ENCODE results near the gene MAVS. TPM values are rescaled to one million over a fixed set of nuclear protein-coding genes. Genes with fewer than 3 reads are reported as not detected.

Gene MAVS
- total and polyA plus RNA-seq, 8 donors, result 9.5 to 25.1 (median 20.9) TPM

GRCh38 chr20:3910853-3911252 lies 64.2 kb downstream of the MAVS start:
- DNase-seq, result no peak
- no peak for ATAC-seq
- H3K4me3 ChIP-seq, result no peak overlapping the region
- no peaks in the 10 kb centered on the region for H3K9me3 ChIP-seq
- no peak for TF ChIP-seq CTCF (IDR thresholded peaks at IDR 0.05)
- 83 to 88% methylated on average over 2 of the region's 2 CpGs for WGBS, 2 donors
- intact Hi-C loops (cut with DNase I), result no loop called here
- no peak for FAIRE-seq
- no peaks in the 10 kb centered on the region for H3K4me1 ChIP-seq
- H3K27me3 ChIP-seq, result no peaks in the 10 kb centered on the region
- peaks cover 0 to 23% (median 0%) of the 10 kb centered on the region in 3 donors for H3K36me3 ChIP-seq
- H3K27ac ChIP-seq, result no peak overlapping the region

GRCh38 chr20:3911956-3912355 lies 65.3 kb downstream of the MAVS start:
- Histone ChIP-seq H3K9me3 (no peaks in the 10 kb centered on the region), H3K27ac (no peak overlapping the region), H3K4me1 (no peaks in the 10 kb centered on the region), H3K27me3 (no peaks in the 10 kb centered on the region), H3K4me3 (no peak overlapping the region), H3K36me3 (peaks cover 0 to 29% (median 0%) of the 10 kb centered on the region in 3 donors)
- 88 to 89% methylated on average over 2 of the region's 2 CpGs for WGBS, 2 donors
- FAIRE-seq (no peak), ATAC-seq (peak in 1 of 4 donors; percentile 48), DNase-seq (no peak)
- intact Hi-C loops (cut with DNase I), result no loop called here
- TF ChIP-seq CTCF (IDR thresholded peaks at IDR 0.05), result no peak

DNA sequence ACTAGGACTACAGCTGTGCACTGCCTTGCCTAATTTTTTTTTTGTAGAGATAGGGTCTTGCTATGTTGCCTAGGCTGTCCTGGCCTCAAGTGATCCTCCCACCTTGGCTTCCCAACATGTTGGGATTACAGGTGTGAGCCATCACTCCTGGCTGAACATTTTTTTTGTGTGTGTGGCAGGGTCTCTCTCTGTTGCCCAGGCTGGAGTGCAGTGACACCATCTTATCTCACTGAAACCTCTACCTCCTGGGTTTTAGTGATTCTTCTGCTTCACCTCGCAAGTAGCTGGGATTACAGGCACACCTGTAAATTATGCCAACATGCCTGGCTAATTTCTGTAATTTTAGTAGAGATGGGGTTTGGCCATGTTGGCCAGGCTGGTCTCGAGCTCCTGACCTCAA lies 67.8 kb downstream of the MAVS start:
- Histone ChIP-seq H3K4me3 (no peak overlapping the region), H3K9me3 (no peaks in the 10 kb centered on the region), H3K27me3 (no peaks in the 10 kb centered on the region), H3K27ac (no peak overlapping the region), H3K36me3 (peaks cover 0 to 21% (median 0%) of the 10 kb centered on the region in 3 donors), H3K4me1 (no peaks in the 10 kb centered on the region)
- TF ChIP-seq CTCF (IDR thresholded peaks at IDR 0.05), result no peak
- 93 to 100% methylated on average over 2 of the region's 2 CpGs for WGBS, 2 donors
- DNase-seq, result no peak
- no peak for FAIRE-seq
- ATAC-seq, result no peak
- intact Hi-C loops (cut with DNase I), result no loop called here

DNA sequence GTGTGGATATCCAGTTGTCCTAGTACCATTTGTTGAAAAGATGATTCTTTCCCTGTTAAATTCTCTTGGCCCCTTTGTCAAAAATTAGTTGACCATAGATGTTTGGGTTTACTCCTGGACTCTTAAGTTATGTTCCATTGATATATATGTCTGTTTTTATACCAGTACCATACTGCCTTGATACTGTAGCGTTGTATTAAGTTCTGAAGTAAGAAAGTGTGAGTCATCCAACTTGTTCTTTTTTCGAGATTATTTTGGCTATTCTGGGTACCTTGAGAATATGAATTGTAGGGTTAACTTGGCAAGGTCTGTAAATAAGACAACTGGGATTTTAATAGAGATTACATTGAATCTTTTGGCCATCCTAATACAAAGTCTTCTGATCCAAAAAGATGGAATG lies 69.1 kb downstream of the MAVS start:
- Histone ChIP-seq H3K36me3 (peaks cover 0 to 30% (median 0%) of the 10 kb centered on the region in 3 donors), H3K27me3 (no peaks in the 10 kb centered on the region), H3K9me3 (no peaks in the 10 kb centered on the region), H3K4me1 (no peaks in the 10 kb centered on the region), H3K4me3 (no peak overlapping the region), H3K27ac (no peak overlapping the region)
- FAIRE-seq (no peak), ATAC-seq (no peak), DNase-seq (no peak)
- no peak for TF ChIP-seq CTCF (IDR thresholded peaks at IDR 0.05)
- 78 to 84% methylated on average over 2 of the region's 2 CpGs for WGBS, 2 donors
- intact Hi-C loops (cut with DNase I), result no loop called here

DNA sequence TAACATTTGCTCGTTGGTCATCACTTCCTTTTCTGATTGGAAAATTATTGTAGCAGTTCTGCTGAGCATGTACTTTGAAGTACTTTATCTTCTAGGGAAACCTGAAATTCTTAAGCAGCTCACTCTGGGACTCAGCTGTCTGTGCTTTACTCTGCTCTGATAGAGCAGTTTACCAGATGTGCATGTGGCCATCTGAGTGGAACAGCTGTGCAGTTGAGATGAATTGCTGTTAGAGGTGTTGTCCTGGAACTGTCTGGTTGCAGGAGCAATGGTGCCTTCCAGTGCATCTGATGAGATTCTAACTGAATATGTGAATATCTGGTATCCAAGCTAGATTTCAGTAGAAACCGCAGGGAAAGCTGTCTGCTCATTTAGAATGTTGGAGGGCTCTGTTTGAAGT lies 69.7 kb downstream of the MAVS start:
- H3K36me3 ChIP-seq, result peaks cover 0 to 26% (median 0%) of the 10 kb centered on the region in 3 donors
- no peaks in the 10 kb centered on the region for H3K9me3 ChIP-seq
- FAIRE-seq, result no peak
- no peak overlapping the region for H3K4me3 ChIP-seq
- H3K27ac ChIP-seq, result no peak overlapping the region
- H3K27me3 ChIP-seq, result no peaks in the 10 kb centered on the region
- ATAC-seq, result no peak
- intact Hi-C loops (cut with DNase I), result no loop called here
- TF ChIP-seq CTCF (IDR thresholded peaks at IDR 0.05), result no peak
- 66 to 76% methylated on average over 2 of the region's 2 CpGs for WGBS, 2 donors
- no peaks in the 10 kb centered on the region for H3K4me1 ChIP-seq
- no peak for DNase-seq

Measured in pancreas (tissue), 10 donors.